HG02970 (cell line): ENCODE measurements around the gene TCEAL7.
"Not testable (repeated sequence)": the region's sequence is repeated elsewhere in the genome, so short reads cannot be mapped to it uniquely, and the experiment has no call there.

Experiments used
- ATAC-seq: cut with Tn5 transposase; IDR thresholded peaks from one replicate; pipeline ENCODE4 v1.9.1; 2021; ENCODE audit warnings: mild to moderate bottlenecking, moderate library complexity, moderate number of reproducible peaks; ENCODE audit not compliant: unreplicated experiment, low FRiP score

TCEAL7 gene

GRCh38 chrX:103329991-103330390 lies at the start of gene TCEAL7:
Gene TCEAL7, plus strand, starts transcription at chrX:103330239. Its CDS starts 1,165 bp downstream, at chrX:103331404.
- ATAC-seq = no peak

GRCh38 chrX:103293118-103293517 lies 36.9 kb upstream of the TCEAL7 start:
- no peak for ATAC-seq

GRCh38 chrX:103304705-103305104 lies 25.3 kb upstream of the TCEAL7 start:
- ATAC-seq = no peak

GRCh38 chrX:103305666-103306065 lies 24.4 kb upstream of the TCEAL7 start:
- ATAC-seq = not testable (repeated sequence)

GRCh38 chrX:103309860-103310554 lies 20.0 kb upstream of the TCEAL7 start:
- no peak for ATAC-seq

- peak; percentile 85 for ATAC-seq
Measured at GRCh38 chrX:103310555-103311398, 19.3 kb upstream of the TCEAL7 start, which contains the start of gene BEX2. Gene BEX2, minus strand, starts transcription at chrX:103310990. Its CDS starts 1,014 bp downstream, at chrX:103309976.

- no peak for ATAC-seq
Measured at GRCh38 chrX:103311399-103311780, 18.6 kb upstream of the TCEAL7 start.

- ATAC-seq = no peak
Measured at GRCh38 chrX:103330681-103331288, 746 bp downstream of the TCEAL7 start.

- ATAC-seq = no peak
Measured at GRCh38 chrX:103338663-103339062, 8.6 kb downstream of the TCEAL7 start.

GRCh38 chrX:103343105-103343504 lies 13.1 kb downstream of the TCEAL7 start:
- ATAC-seq = no peak

- ATAC-seq = no peak
Measured at GRCh38 chrX:103344606-103345005, 14.6 kb downstream of the TCEAL7 start.

- ATAC-seq = no peak
Measured at GRCh38 chrX:103347682-103348397, 17.8 kb downstream of the TCEAL7 start.

GRCh38 chrX:103356130-103356798 lies 26.2 kb downstream of the TCEAL7 start, which contains the start of gene TCEAL9:
Gene TCEAL9, plus strand, starts transcription at chrX:103356506. Its CDS starts 1,179 bp downstream, at chrX:103357685.
- ATAC-seq = no peak

GRCh38 chrX:103356858-103357257 lies 26.8 kb downstream of the TCEAL7 start:
- no peak for ATAC-seq

- no peak for ATAC-seq
Measured at GRCh38 chrX:103357871-103358270, 27.8 kb downstream of the TCEAL7 start.

GRCh38 chrX:103359605-103360004 lies 29.6 kb downstream of the TCEAL7 start:
- not testable (repeated sequence) for ATAC-seq

- ATAC-seq = no peak
Measured at GRCh38 chrX:103360092-103360491, 30.1 kb downstream of the TCEAL7 start.

- no peak for ATAC-seq
Measured at GRCh38 chrX:103360916-103361315, 30.9 kb downstream of the TCEAL7 start.

GRCh38 chrX:103361798-103362197 lies 31.8 kb downstream of the TCEAL7 start:
- no peak for ATAC-seq

- ATAC-seq = no peak
Measured at GRCh38 chrX:103362474-103362873, 32.4 kb downstream of the TCEAL7 start.
